Neuronal stem cell (in vitro differentiated cells): ENCODE data around the gene STARD13.

Experiments
- DNase-seq: peaks from one replicate; pipeline ENCODE4 v3.0.0-alpha.2; 2013; ENCODE audit warnings: low spot score
- H2AFZ ChIP-seq: one replicate; pipeline ENCODE4 v1.6.1; 2013; ENCODE audit warnings: mild to moderate bottlenecking, low read length, inconsistent platforms
- H2AK5ac ChIP-seq: 2 replicates; pipeline ENCODE4 v1.6.1; 2013; ENCODE audit warnings: low read depth, mild to moderate bottlenecking, inconsistent platforms, low read length, moderate library complexity, mixed read lengths
- H2BK120ac ChIP-seq: 2 replicates; pipeline ENCODE4 v1.6.1; 2013; ENCODE audit warnings: low read depth, mild to moderate bottlenecking, inconsistent platforms, low read length, moderate library complexity, mixed read lengths
- H2BK12ac ChIP-seq: one replicate; pipeline ENCODE4 v1.6.1; 2013; ENCODE audit warnings: low read length, inconsistent platforms
- H2BK15ac ChIP-seq: 2 replicates; pipeline ENCODE4 v1.6.1; 2013; ENCODE audit warnings: mild to moderate bottlenecking, low read length, inconsistent platforms, mixed read lengths
- H2BK5ac ChIP-seq: one replicate; pipeline ENCODE4 v1.6.1; 2013; ENCODE audit warnings: inconsistent platforms, mild to moderate bottlenecking, low read length, moderate library complexity
- H3K14ac ChIP-seq: one replicate; pipeline ENCODE4 v1.6.1; 2013; ENCODE audit warnings: low read length, inconsistent platforms
- H3K18ac ChIP-seq: 2 replicates; pipeline ENCODE4 v1.6.1; 2013; ENCODE audit warnings: low read length, inconsistent platforms
- H3K23ac ChIP-seq: 2 replicates; pipeline ENCODE4 v1.6.1; 2013; ENCODE audit warnings: low read depth, mild to moderate bottlenecking, mixed read lengths, low read length, inconsistent platforms; ENCODE audit not compliant: poor library complexity
- H3K27ac ChIP-seq: replicated peaks from 3 replicates; pipeline ENCODE4 v1.5.1; 2013; ENCODE audit warnings: low read length, inconsistent platforms
- H3K27me3 ChIP-seq, 3 experiments: 2 replicates each; pipeline ENCODE4 v1.6.1; 2013; ENCODE audit warnings: low read length in 3 of 3, mild to moderate bottlenecking in 2 of 3, inconsistent platforms in 1 of 3, low read depth in 1 of 3, mixed read lengths in 1 of 3, moderate library complexity in 1 of 3; ENCODE audit not compliant: control insufficient read depth in 3 of 3, insufficient read depth in 3 of 3
- H3K36me3 ChIP-seq, 2 donors: replicated peaks in 1 of 2; 2 replicates each; pipeline ENCODE4 v1.6.1; 2013; ENCODE audit warnings: low read length in 2 of 2; ENCODE audit not compliant: control insufficient read depth in 2 of 2, insufficient read depth in 2 of 2
- H3K4ac ChIP-seq: 2 replicates; pipeline ENCODE4 v1.6.1; 2013; ENCODE audit warnings: inconsistent platforms, mild to moderate bottlenecking, low read length, moderate library complexity
- H3K4me1 ChIP-seq, 2 donors: 1 replicate in 1 of 2; 2 replicates in 1 of 2; pipeline ENCODE4 v1.6.1; 2013; ENCODE audit warnings: low read length in 2 of 2, low read depth in 1 of 2; ENCODE audit not compliant: control insufficient read depth in 2 of 2, insufficient read depth in 1 of 2
- H3K4me2 ChIP-seq: one replicate; pipeline ENCODE4 v1.6.1; 2013; ENCODE audit warnings: mild to moderate bottlenecking, low read length, inconsistent platforms; ENCODE audit not compliant: insufficient read depth, poor library complexity, severe bottlenecking
- H3K4me3 ChIP-seq, 2 donors: 2 replicates each; pipeline ENCODE4 v1.5.1; 2013; ENCODE audit warnings: low read length in 2 of 2, mild to moderate bottlenecking in 2 of 2, inconsistent platforms in 1 of 2, moderate library complexity in 1 of 2
- H3K79me1 ChIP-seq: one replicate; pipeline ENCODE4 v1.6.1; 2013; ENCODE audit warnings: low read depth, mild to moderate bottlenecking, inconsistent platforms, low read length, moderate library complexity
- H3K9ac ChIP-seq: one replicate; pipeline ENCODE4 v1.6.1; 2013; ENCODE audit warnings: mild to moderate bottlenecking, low read depth, low read length, inconsistent platforms; ENCODE audit not compliant: poor library complexity
- H3K9me3 ChIP-seq, 2 donors: replicated peaks in 1 of 2; 2 replicates each; pipeline versions ENCODE3 to v1.6.1; 2013; ENCODE audit warnings: low read length in 2 of 2, mild to moderate bottlenecking in 2 of 2, inconsistent platforms in 1 of 2, low read depth in 1 of 2, mixed read lengths in 1 of 2, moderate library complexity in 1 of 2; ENCODE audit not compliant: control insufficient read depth in 2 of 2, insufficient read depth in 1 of 2
- H4K8ac ChIP-seq: one replicate; pipeline ENCODE4 v1.6.1; 2013; ENCODE audit warnings: low read depth, mild to moderate bottlenecking, inconsistent platforms, low read length, moderate library complexity
- H4K91ac ChIP-seq: one replicate; pipeline ENCODE4 v1.6.1; 2013; ENCODE audit warnings: low read length, low read depth, mild to moderate bottlenecking, inconsistent platforms; ENCODE audit not compliant: poor library complexity
- WGBS, 2 donors: extraction: QIAGEN DNeasy Blood & Tissue Kit; methylation state at CpG; one replicate each; pipeline ENCODE4 v1.1.7; 2013; ENCODE audit warnings: missing lambda C conversion rate in 2 of 2, mixed read lengths in 1 of 2; ENCODE audit not compliant: insufficient read length in 2 of 2, insufficient replicate concordance in 1 of 2; ENCODE audit errors: extremely low coverage in 2 of 2; 5-methylcytosine and 5-hydroxymethylcytosine counted together

STARD13 gene

GRCh38 chr13:33139184-33139583 is 146.4 kb downstream of the STARD13 start:
- Histone ChIP-seq H3K4ac (no peak overlapping the region), H4K91ac (no peak overlapping the region), H3K79me1 (no peaks in the 10 kb centered on the region), H3K27me3 (no peaks in the 10 kb centered on the region), H3K14ac (no peak overlapping the region), H3K36me3 (no peaks in the 10 kb centered on the region), H2BK15ac (no peak overlapping the region), H2BK120ac (no peak overlapping the region), H3K9me3 (peaks cover 0 to 5% of the 10 kb centered on the region in 2 donors), H2BK5ac (no peak overlapping the region), H4K8ac (no peak overlapping the region), H3K18ac (no peak overlapping the region), H3K9ac (no peak overlapping the region), H2AFZ (no peak overlapping the region), H3K27ac (no peak overlapping the region), H3K4me2 (no peak overlapping the region), H3K4me1 (peaks cover 0 to 2% of the 10 kb centered on the region in 2 donors), H2AK5ac (no peak overlapping the region), H2BK12ac (no peak overlapping the region), H3K23ac (no peak overlapping the region), H3K4me3 (no peak overlapping the region)
- no CpG with 5 or more reads among the region's 1 CpG for WGBS, 2 donors
- no peak for DNase-seq

- no peak for DNase-seq
- Histone ChIP-seq H3K79me1 (no peaks in the 10 kb centered on the region), H3K4me3 (no peak overlapping the region), H2BK15ac (no peak overlapping the region), H2BK120ac (no peak overlapping the region), H2AK5ac (no peak overlapping the region), H4K91ac (no peak overlapping the region), H3K4me1 (peaks cover 0 to 2% of the 10 kb centered on the region in 2 donors), H3K9ac (no peak overlapping the region), H3K27me3 (no peaks in the 10 kb centered on the region), H3K4me2 (no peak overlapping the region), H3K27ac (no peak overlapping the region), H3K36me3 (no peaks in the 10 kb centered on the region), H3K4ac (no peak overlapping the region), H3K14ac (no peak overlapping the region), H4K8ac (no peak overlapping the region), H3K23ac (no peak overlapping the region), H3K9me3 (peaks cover 0 to 5% of the 10 kb centered on the region in 2 donors), H2AFZ (no peak overlapping the region), H3K18ac (peak overlapping the region; percentile 32), H2BK5ac (no peak overlapping the region), H2BK12ac (no peak overlapping the region)
- WGBS, 2 donors, result no CpG with 5 or more reads among the region's 14 CpGs
Observed at GRCh38 chr13:33138441-33138840, 147.1 kb downstream of the STARD13 start.

- no peaks in the 10 kb centered on the region for H3K27me3 ChIP-seq
- H4K8ac ChIP-seq, result no peak overlapping the region
- H3K36me3 ChIP-seq, result no peaks in the 10 kb centered on the region
- no peak overlapping the region for H4K91ac ChIP-seq
- no peak overlapping the region for H2AK5ac ChIP-seq
- no peak overlapping the region for H3K27ac ChIP-seq
- no peak overlapping the region for H2BK12ac ChIP-seq
- no peak overlapping the region for H2BK15ac ChIP-seq
- H3K18ac ChIP-seq, result no peak overlapping the region
- peaks cover 0 to 2% of the 10 kb centered on the region in 2 donors for H3K4me1 ChIP-seq
- H3K14ac ChIP-seq, result no peak overlapping the region
- H3K79me1 ChIP-seq, result no peaks in the 10 kb centered on the region
- no peak overlapping the region for H3K23ac ChIP-seq
- no peak overlapping the region for H2AFZ ChIP-seq
- H3K4me2 ChIP-seq, result no peak overlapping the region
- H2BK5ac ChIP-seq, result no peak overlapping the region
- peaks cover 0 to 5% of the 10 kb centered on the region in 2 donors for H3K9me3 ChIP-seq
- no peak overlapping the region for H2BK120ac ChIP-seq
- H3K9ac ChIP-seq, result no peak overlapping the region
- no peak overlapping the region for H3K4me3 ChIP-seq
- no peak overlapping the region for H3K4ac ChIP-seq
- no peak for DNase-seq
- WGBS, 2 donors, result no CpG with 5 or more reads among the region's 4 CpGs
Observed at GRCh38 chr13:33137721-33138120, 147.8 kb downstream of the STARD13 start.

- WGBS, 2 donors, result no CpG with 5 or more reads among the region's 1 CpG
- no peak overlapping the region for H2BK120ac ChIP-seq
- H3K79me1 ChIP-seq, result no peaks in the 10 kb centered on the region
Observed at GRCh38 chr13:33135097-33135496, 150.5 kb downstream of the STARD13 start.

More at GRCh38 chr13:33135097-33135496, 150.5 kb downstream of the STARD13 start:
- Histone ChIP-seq H3K4me1 (peaks cover 0 to under 1% of the 10 kb centered on the region in 2 donors), H3K27ac (no peak overlapping the region), H3K4me3 (no peak overlapping the region), H3K9me3 (peaks cover 0 to 5% of the 10 kb centered on the region in 2 donors), H3K9ac (no peak overlapping the region), H2BK12ac (no peak overlapping the region), H2BK5ac (no peak overlapping the region), H3K23ac (no peak overlapping the region), H4K91ac (no peak overlapping the region), H3K27me3 (no peaks in the 10 kb centered on the region), H3K4ac (no peak overlapping the region), H2AFZ (no peak overlapping the region), H3K18ac (no peak overlapping the region), H3K36me3 (no peaks in the 10 kb centered on the region), H2AK5ac (no peak overlapping the region), H2BK15ac (no peak overlapping the region), H3K14ac (no peak overlapping the region), H3K4me2 (no peak overlapping the region), H4K8ac (no peak overlapping the region)
- DNase-seq, result no peak
